ENCODE measurements around the gene VENTX.

Gene VENTX

DNA sequence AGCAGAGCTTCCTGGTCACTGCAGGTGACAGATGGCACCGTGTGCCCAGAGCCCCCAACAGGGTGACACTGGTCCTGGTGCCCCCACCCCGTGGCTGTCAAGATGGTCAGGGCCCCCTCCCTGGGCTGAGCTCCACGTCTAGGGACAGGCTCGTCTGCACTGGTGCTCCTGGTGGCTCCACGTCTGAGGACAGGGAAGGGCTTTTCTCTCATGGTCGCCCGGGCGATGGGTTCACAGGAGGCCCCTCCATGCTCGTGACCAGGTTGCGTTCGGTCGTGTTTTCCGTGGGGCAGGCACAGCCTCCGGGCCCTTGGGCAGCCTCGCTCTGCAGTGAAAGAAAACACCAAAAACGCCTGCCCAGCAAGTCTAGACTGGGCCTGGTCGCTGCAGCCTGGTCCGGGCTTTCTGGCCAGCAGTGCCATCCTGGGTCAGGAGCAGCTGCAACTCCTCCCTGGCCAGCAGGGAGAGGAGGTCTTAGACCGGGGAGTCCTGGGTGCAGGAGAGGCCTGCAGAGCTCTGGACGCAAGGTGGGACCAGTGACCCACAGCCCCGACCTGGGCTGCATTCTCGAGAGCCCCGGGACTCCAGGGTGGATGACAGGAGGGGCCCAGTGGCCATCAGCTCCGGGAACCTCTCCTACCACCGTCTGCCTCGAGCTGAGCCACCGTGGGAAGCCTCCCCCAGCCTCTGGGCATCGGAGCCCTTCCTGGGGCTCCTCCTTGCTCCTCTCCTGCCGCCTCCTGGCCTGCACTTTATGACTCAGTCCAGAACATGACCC is 35.5 kb upstream of the VENTX start:
- no peak for DNase-seq (ENCODE audit: low read depth)

GRCh38 chr10:133202778-133203651 is 34.6 kb upstream of the VENTX start:
- DNase-seq (ENCODE audit: low read depth), result no peak

DNA sequence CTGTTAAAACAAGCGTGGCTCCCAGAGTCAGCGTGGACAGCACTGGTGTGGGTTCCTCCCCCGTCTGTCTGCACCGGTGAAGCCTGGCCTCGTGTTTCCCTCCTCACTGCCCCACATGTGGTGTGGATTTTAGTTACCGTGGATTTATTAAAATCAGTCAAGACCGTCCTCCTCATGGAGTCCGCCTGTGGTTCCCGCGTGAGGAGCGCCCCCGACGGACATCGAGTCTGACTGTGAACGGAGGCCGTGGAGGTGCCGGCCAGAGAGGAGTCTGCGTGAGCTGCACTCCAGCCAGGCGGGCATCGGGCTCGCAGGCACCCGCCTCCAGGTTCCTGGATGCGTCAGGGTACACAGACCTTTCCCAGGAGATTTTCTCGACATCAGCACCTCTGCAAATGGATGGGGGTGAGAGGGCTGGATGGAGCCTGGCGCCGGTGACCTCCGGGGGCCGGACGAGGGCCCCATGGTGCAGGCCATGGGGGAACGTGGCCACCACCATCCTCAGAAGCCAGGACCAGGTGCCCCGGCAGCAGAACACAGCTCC is 33.9 kb upstream of the VENTX start:
- DNase-seq (ENCODE audit: low read depth), result no peak

DNA sequence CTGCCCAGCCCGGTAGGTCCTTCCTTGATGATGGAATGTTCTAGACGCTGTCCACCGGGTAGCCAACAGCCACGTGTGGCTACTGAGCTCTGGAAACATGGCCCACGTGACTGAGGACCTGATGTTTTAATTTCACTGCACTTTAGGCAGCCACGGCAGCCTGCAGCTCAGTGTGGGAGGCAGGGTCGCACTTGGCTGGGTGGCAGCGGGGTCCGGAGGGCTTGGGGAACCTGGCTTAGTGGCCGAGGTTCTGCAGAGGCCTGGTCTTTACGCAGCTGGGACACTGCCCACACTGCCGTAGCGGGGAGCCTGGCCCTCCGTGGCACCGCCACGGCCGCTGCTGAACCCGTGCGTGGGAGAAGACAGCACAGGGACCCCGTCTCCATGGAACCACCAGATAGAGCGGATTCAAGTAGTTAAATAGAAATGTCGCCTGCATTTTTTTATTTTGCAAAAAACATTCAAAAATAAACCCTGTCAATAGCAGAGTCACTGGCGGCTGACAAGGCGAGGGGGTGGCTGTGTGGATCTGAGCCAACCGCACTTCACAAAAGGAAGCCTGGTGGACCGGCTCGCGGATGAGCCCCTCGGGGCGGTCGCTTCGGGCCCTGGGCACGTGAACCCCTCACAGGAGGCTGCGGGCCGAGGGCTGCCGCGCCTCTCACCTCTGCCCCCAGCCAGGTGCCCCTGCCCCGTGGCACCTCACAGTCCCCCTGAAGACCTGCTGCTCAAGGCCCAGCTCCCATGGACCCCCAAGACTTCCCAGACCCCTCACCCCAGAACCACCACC is 33.2 kb upstream of the VENTX start:
- no peak for DNase-seq (ENCODE audit: low read depth)

DNA sequence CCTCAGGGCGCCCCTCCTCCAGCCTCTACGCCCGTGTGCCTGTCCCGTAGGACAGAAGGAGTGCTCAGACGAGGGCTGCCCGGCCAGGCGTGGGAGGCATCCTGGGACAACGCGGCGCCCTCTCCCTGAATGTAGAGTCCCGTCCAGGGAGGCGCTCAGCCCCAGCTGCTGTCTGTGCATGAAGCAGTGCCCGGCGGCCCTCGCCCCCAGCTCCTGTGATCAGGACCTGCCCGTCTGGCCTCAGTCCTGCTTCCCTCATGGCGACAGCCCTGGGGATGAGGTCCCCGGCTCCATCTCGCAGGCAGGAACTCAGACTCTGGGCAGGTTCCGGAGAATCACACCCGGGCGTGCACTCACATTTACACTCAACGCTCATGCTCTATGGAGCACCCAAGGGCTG is 32.5 kb upstream of the VENTX start:
- DNase-seq (ENCODE audit: low read depth), result no peak

DNA sequence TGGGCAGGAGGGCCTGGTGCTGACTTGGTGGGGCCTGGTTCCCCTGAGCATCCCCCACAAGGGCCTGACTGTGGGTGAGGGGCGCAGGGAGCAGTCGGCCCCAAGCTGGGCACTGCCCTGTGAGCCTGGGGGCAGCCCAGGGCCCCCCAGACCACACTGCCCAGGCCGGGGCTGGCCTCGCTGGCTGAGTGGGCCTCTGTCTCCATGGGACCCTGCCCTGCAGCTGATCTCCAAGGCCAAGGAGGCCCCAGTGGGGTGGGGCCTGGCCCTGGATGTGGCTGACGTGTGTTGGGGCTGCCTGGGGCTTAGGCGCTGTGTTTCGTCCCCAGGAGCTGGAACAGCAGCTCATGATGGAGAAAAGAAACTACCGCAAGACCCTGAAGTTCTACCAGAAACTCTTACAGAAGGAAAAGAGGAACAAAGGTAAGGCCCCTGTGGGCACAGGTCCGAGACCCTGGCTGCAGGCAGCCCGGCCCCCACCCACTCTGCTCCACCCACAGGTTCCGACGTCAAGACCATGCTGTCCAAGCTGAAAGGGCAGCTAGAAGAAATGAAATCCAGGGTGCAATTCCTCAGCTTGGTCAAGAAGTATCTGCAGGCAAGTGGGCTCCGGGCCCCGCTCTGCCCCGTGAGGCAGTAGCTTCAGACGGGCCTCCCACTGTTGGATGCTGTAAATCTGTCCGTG is 31.2 kb upstream of the VENTX start:
- no peak for DNase-seq (ENCODE audit: low read depth)

- no peak for DNase-seq (ENCODE audit: low read depth)
Observed at GRCh38 chr10:133207041-133207600, 30.5 kb upstream of the VENTX start.

DNA sequence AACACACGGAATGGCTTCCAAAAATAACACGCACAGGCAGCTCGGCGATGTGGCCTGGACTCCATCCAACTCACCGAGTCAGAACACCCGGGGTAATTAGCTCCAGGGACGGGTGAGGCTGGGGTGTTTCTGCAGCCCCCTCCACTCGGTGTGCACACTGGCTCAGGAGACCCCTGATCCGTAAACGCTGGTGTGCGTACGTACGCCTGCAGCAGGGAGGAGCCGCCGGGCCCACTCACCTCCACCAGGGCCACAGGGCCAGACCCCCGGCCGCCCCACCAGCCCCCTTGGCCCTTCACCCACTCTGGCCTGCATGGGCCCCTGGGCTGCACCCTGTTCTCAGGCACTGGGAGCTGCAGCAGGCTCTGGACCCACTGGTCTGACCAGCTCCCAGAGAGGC is 30.0 kb upstream of the VENTX start:
- no peak for DNase-seq (ENCODE audit: low read depth)

GRCh38 chr10:133208466-133208865 is 29.2 kb upstream of the VENTX start:
- no peak for DNase-seq (ENCODE audit: low read depth)

GRCh38 chr10:133209117-133209516 is 28.5 kb upstream of the VENTX start:
- DNase-seq (ENCODE audit: low read depth), result no peak

- no peak for DNase-seq (ENCODE audit: low read depth)
Observed at GRCh38 chr10:133209641-133210040, 28.0 kb upstream of the VENTX start.

- DNase-seq (ENCODE audit: low read depth), result no peak
Observed at GRCh38 chr10:133210398-133211140, 27.1 kb upstream of the VENTX start.

GRCh38 chr10:133211141-133211830 is 26.4 kb upstream of the VENTX start:
- no peak for DNase-seq (ENCODE audit: low read depth)

DNA sequence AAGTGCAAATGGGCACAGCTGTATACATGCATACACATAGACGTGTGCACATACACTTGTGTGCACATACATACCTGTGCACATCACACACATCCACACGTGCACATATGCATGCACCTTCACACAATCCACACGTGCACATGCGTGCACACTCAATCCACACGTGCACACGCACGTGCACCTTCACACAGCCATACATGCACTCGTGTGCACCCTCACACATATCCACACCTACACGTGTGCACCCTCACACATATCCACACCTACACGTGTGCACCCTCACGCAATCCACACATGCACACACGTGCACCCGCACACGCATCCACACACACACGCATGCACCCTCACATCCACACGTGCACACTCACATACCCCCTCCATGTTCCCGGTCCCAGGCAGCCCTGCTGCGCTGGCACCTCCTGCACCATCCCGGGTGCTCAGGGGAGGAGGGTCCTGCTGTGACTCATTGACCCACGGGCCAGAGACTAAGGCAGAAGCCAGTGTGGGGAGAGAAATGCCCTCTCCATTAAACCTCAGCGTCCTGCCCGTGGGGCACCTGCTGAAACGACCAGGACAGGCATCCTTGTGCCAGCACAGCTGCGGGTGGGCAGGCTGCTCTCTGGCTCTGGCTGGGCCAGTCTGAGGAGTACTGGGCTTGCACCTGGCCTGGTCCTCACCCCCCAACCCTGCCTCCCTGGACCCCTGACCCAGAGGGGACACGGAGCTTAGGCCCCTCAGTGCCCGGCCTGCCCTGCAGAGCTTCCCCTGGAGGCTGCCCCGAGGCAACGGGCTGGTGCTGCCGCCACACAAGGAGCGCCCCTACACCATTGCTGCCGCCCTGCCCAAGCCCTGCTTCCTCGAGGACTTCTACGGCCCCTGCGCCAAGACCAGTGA is 25.4 kb upstream of the VENTX start:
- no peak for DNase-seq (ENCODE audit: low read depth)

DNA sequence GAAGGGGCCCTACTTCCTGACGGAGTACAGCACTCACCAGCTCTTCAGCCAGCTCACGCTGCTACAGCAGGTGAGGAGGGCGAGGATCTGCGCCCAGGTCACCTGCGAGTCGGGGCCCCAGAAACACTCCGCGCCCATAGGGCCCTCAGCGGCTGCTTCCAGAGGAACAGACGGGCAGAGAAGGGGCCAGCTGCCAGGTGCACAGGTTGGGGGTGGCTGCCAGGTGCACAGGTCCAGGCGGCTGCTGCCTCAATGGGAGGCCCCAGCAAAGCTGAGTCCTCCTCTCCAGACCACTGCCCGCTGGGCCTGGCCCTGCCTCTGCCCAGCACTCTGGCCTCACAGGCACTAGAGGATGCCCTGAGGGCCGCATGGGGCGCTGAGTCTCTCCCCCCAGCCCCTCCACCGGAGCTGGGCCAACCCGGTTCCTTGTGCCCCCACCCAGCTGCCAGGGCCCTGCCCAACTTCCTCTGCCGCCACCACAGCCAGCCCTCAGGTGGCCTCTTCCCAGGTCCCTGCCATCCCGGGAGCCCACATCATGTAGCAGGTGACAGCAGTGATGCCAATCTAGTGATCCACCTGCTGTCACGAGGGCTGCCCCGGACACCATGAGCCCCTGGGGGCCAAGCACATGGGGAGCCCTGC is 24.7 kb upstream of the VENTX start:
- DNase-seq (ENCODE audit: low read depth), result no peak

DNA sequence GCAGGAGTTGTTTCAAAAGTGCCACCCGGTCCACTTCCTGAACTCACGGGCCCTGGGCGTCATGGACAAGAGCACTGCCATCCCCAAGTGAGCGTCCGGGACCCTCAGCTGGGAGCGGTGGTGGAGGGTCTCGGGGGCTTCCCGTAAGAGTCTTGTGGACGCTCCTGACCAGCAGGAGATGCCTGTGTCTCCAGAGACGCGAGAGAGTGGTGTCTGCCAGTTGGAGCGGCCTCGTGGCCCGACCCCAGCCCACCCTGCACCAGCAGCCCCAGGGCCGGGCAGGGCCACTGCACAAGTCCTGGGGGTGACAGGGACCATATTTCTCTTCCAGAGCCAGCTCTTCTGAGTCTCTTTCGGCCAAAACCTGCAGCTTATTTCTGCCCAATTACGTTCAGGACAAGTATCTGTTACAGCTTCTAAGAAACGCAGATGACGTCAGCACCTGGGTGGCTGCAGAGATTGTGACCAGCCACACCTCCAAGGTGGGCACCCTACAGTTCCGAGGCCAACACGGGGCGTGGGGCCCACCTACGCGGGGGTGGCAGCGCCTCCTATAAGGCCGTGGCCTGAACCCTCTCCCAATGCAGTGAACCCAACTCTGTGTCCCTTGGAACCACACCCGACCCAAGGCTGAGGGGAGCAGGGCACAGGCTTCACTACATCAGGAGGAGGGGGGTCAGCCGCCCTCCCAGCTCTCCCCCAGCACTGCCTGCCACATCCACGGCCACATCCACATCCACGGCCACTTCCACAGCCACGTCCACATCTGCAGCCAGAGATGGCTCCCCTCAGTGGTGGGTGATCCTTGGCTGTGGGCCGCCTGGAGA is 23.8 kb upstream of the VENTX start:
- DNase-seq (ENCODE audit: low read depth), result no peak

All from activated T-cell treated with anti-CD3 and anti-CD28 coated beads for 48 hours (primary cell).